Lung (tissue), 12 donors: ENCODE measurements around the gene ASB13. TPM values are rescaled to one million over a fixed set of nuclear protein-coding genes. Genes with fewer than 3 reads are reported as not detected.
A peak's percentile ranks its signal among the peaks of the same experiment; 100 is the strongest.

Experiments
- ATAC-seq: fragments of 200-7000 bp; cut with Tn5 transposase; one replicate; pipeline ENCODE4 v1.9.1; 2020; ENCODE audit warnings: moderate number of reproducible peaks; ENCODE audit not compliant: insufficient read depth, low FRiP score
- DNase-seq, 3 donors: peaks; one replicate each; pipeline ENCODE4 v3.0.0-alpha.2; 2013 to 2017
- H3K27ac ChIP-seq, 2 donors: one replicate each; pipeline ENCODE4 v1.5.1; 2013; ENCODE audit warnings: mild to moderate bottlenecking in 2 of 2, moderate library complexity in 2 of 2, control low read depth in 1 of 2, inconsistent platforms in 1 of 2, low read depth in 1 of 2, low read length in 1 of 2
- H3K27me3 ChIP-seq, 3 donors: one replicate each; pipeline ENCODE4 v1.5.1; 2013; ENCODE audit warnings: low read length in 2 of 3; ENCODE audit not compliant: control insufficient read depth in 3 of 3, insufficient read depth in 3 of 3
- H3K36me3 ChIP-seq, 4 donors: one replicate each; pipeline ENCODE4 v1.5.1; 2013; ENCODE audit warnings: low read length in 4 of 4, mild to moderate bottlenecking in 1 of 4, moderate library complexity in 1 of 4; ENCODE audit not compliant: control insufficient read depth in 4 of 4, insufficient read depth in 4 of 4
- H3K4me1 ChIP-seq, 5 donors: one replicate each; pipeline ENCODE4 v1.5.1; 2013; ENCODE audit warnings: low read length in 5 of 5, mild to moderate bottlenecking in 2 of 5, moderate library complexity in 1 of 5; ENCODE audit not compliant: control insufficient read depth in 5 of 5, insufficient read depth in 5 of 5
- H3K4me3 ChIP-seq: one replicate; pipeline ENCODE4 v1.5.1; 2013; ENCODE audit warnings: mild to moderate bottlenecking, control low read depth, moderate library complexity
- H3K9ac ChIP-seq, 2 donors: one replicate each; pipeline ENCODE4 v1.5.1; 2013; ENCODE audit warnings: low read length in 2 of 2, control low read depth in 1 of 2; ENCODE audit not compliant: insufficient read depth in 1 of 2
- H3K9me3 ChIP-seq, 4 donors: one replicate each; pipeline ENCODE4 v1.5.1; 2013; ENCODE audit warnings: low read length in 3 of 4, mild to moderate bottlenecking in 1 of 4, moderate library complexity in 1 of 4; ENCODE audit not compliant: control insufficient read depth in 4 of 4, insufficient read depth in 3 of 4
- WGBS, 2 donors: extraction: QIAGEN DNeasy Blood & Tissue Kit; methylation state at CpG; one replicate each; pipeline ENCODE4 v1.1.7; 2013; 5-methylcytosine and 5-hydroxymethylcytosine counted together
- polyA plus RNA-seq, 2 donors: library from polyadenylated mRNA; stranded (reverse); fragments of 200-250 nt; gene quantifications; one replicate each; pipeline ENCODE4 v1.2.1, GENCODE V29; 2013
- total RNA-seq, 2 donors: library from RNA; depleted of rRNA in 1 of 2; stranded (reverse); fragments of >200 nt in 1 of 2; gene quantifications; one replicate each; pipeline ENCODE4 v1.2.1, GENCODE V29; 2014 to 2021
- TF ChIP-seq, protein P1 (sequence below): IDR thresholded peaks from 2 replicates; pipeline ENCODE4 v1.5.1; 2012; ENCODE audit warnings: mild to moderate bottlenecking; ENCODE audit errors: control extremely low read depth, extremely low read depth
- donor health status: control.
- donor health status: control.
- donor health status: Bipolar disorder and iron deficiency.
- donor health status: healthy.
- donor health status: DM: yes; HTN: yes; CAD: no.

The ASB13 gene
- total and polyA plus RNA-seq, 4 donors, result 5.2 to 26.2 (median 14.7) TPM

DNA sequence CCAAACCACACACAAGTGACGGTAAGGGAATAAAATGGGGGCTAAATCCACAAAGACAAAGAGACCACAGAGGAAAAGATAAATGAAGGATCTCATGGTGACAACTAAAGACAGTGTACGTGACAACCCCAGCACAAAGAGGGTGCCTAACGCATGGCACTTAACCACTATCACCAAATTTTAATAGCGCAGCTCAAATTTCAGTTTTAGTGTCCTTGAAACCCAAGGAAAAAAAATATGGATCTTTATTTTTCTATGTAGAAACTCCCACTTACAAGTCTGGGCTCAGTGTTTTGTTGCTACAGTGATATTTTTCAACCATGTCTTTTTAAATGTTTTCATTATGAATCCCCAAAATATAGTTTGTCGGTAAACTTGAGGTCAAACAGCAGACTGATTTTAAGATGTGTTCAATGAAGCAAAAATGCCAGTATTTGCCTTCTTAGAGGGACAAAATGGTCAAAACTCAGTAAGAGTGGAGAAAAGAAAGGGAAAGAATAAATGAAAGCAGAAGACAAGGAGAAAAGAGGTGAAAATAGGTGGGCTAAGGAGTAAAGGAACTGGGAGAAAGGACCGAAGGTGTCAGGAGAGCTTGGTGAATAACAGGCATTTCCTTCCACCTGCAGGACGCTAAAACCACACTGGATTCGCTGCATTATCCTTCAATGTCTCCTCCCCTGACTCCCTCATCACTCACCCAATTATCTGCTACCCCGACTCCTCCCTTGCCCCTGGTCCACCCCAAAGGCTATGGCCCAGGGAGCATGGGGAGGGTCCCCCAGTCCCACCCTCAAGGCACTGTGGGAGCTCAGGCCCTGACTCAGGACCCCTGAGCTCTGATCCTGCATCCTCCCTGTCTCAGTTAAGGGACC is 3.5 kb downstream of the ASB13 start:
- Histone ChIP-seq H3K27ac (no peak overlapping the region), H3K36me3 (no peaks in the 10 kb centered on the region), H3K27me3 (peaks cover 0 to 3% (median 0%) of the 10 kb centered on the region in 3 donors), H3K9me3 (no peaks in the 10 kb centered on the region), H3K9ac (no peak overlapping the region), H3K4me3 (no peak overlapping the region), H3K4me1 (peaks cover 0 to 25% (median 9%) of the 10 kb centered on the region in 5 donors)
- DNase-seq, result no peak
- ATAC-seq, result no peak
- TF ChIP-seq, protein P1, sequence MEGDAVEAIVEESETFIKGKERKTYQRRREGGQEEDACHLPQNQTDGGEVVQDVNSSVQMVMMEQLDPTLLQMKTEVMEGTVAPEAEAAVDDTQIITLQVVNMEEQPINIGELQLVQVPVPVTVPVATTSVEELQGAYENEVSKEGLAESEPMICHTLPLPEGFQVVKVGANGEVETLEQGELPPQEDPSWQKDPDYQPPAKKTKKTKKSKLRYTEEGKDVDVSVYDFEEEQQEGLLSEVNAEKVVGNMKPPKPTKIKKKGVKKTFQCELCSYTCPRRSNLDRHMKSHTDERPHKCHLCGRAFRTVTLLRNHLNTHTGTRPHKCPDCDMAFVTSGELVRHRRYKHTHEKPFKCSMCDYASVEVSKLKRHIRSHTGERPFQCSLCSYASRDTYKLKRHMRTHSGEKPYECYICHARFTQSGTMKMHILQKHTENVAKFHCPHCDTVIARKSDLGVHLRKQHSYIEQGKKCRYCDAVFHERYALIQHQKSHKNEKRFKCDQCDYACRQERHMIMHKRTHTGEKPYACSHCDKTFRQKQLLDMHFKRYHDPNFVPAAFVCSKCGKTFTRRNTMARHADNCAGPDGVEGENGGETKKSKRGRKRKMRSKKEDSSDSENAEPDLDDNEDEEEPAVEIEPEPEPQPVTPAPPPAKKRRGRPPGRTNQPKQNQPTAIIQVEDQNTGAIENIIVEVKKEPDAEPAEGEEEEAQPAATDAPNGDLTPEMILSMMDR, result no peak
- WGBS, 2 donors, result 84 to 87% methylated on average over 9 of the region's 9 CpGs

DNA sequence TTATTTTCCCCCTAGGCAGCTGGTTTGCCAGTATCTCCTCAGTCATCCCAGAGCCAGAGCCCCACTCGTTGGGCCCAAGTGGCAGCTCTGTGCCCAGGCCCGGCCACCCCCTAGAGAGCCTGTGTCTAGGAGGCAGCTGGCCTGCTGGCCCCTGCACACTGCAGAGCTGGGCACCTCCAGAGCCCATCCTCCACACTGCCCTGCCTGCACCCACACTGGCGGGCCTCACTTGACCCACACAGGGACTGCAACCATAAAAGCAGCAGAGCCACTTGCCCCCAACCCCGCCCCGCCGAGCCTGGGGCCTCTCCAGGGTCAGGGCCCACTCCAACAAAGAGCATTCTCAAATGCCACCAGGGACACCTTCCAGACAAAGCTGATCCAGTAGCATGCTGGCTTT is 5.4 kb downstream of the ASB13 start:
- Histone ChIP-seq H3K9ac (no peak overlapping the region), H3K4me3 (no peak overlapping the region), H3K4me1 (peaks cover 0 to 21% (median 4%) of the 10 kb centered on the region in 5 donors), H3K36me3 (no peaks in the 10 kb centered on the region), H3K27me3 (no peaks in the 10 kb centered on the region), H3K9me3 (no peaks in the 10 kb centered on the region), H3K27ac (no peak overlapping the region)
- no peak for DNase-seq
- WGBS, 2 donors, result 84 to 94% methylated on average over 6 of the region's 6 CpGs
- no peak for ATAC-seq
- TF ChIP-seq, protein P1, result no peak

DNA sequence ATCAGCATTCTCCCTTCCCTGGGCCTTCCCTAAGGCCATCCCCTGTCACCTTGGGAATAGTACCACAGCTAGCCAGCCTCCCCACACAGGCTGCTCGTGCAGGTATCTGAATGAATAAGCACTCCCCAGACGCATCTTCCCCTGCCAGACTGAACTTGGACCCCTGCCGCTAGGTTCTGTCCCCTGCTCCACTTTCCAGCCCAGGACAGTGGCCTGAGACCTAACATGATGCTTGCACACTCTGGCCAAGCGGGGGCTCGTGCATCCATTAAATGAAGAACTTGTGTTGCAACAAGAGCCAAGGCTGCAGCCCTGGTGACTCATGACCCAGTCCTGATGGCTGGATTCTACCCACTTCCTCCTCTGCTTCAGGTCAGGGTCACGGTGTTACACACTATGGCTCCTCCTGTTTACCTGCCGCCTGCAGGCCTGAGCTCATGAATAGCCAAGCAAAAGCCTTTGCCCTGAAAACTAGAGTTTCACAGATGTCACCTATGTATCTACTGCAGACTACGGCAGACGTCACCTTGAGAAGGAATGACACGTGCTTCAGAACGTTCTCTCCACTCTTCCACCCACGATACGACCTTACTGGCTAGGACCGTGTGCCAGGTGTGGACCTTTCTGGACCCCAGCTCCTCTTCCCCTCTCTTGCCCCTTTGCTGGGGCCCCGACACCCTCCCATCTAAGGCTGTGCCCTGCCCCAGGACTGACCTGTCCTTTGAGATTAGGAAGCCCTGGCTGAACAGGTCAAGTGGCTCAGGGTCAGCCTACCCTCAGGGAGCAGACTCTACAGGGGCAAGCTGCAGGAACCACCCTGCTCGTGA is 6.5 kb downstream of the ASB13 start:
- ATAC-seq (peak; percentile 74), DNase-seq (no peak)
- Histone ChIP-seq H3K36me3 (no peaks in the 10 kb centered on the region), H3K4me1 (peaks cover 0 to 21% (median 4%) of the 10 kb centered on the region in 5 donors), H3K9me3 (no peaks in the 10 kb centered on the region), H3K9ac (no peak overlapping the region), H3K27me3 (no peaks in the 10 kb centered on the region), H3K27ac (no peak overlapping the region), H3K4me3 (no peak overlapping the region)
- TF ChIP-seq, protein P1, result no peak
- 55 to 65% methylated on average over 16 of the region's 16 CpGs for WGBS, 2 donors
